ENCODE results near the gene BRIP1. TPM values are rescaled to one million over a fixed set of nuclear protein-coding genes. Genes with fewer than 3 reads are reported as not detected.

Gene BRIP1
- total and polyA plus RNA-seq, 2 experiments from 2014 or later, result 8.0 to 23.1 TPM

- Histone ChIP-seq H3K27me3 (ENCODE audit: insufficient read depth) (no peaks in the 10 kb centered on the region), H3K4me3 (no peak overlapping the region), H3K4me1 (ENCODE audit: insufficient read depth) (no peaks in the 10 kb centered on the region), H3K9me2 (ENCODE audit: insufficient read depth) (no peaks in the 10 kb centered on the region), H3K36me3 (ENCODE audit: insufficient read depth) (no peaks in the 10 kb centered on the region), H3F3A (replicated peaks; ENCODE audit: low read depth) (no peaks in the 10 kb centered on the region), H3K27ac (ENCODE audit: low read depth) (no peak overlapping the region), H4K20me1 (replicated peaks; ENCODE audit: insufficient read depth) (no peaks in the 10 kb centered on the region; the same call in 1 of the 2 replicates), H3K4me2 (no peak overlapping the region), H2AFZ (no peak overlapping the region), H3K79me2 (replicated peaks; ENCODE audit: insufficient read depth) (no peaks in the 10 kb centered on the region)
- no peaks in the 10 kb centered on the region; the same call in 2 of the 3 replicates for H3K36me3 Mint-ChIP-seq (ENCODE audit: low read depth)
- no peaks in the 10 kb centered on the region for H3K27me3 Mint-ChIP-seq (ENCODE audit: insufficient read depth, low read depth, poor library complexity)
- no peak overlapping the region for H3K27ac Mint-ChIP-seq
- TF ChIP-seq NANOG (IDR thresholded peaks at IDR 0.05; ENCODE audit: borderline replicate concordance) (no peak), CTCF (conservative IDR thresholded peaks at IDR 0.05; ENCODE audit: low read depth in 2 of 2) (no peak), ETS1 (IDR thresholded peaks at IDR 0.05) (no peak), JUNB (IDR thresholded peaks at IDR 0.05; ENCODE audit: unreplicated experiment) (no peak), ZNF331 (CRISPR knock-in tag; IDR thresholded peaks at IDR 0.05; ENCODE audit: low read depth) (no peak), ZNF114 (CRISPR knock-in tag; IDR thresholded peaks at IDR 0.05) (no peak)
- no peak for DNase-seq (ENCODE audit: low spot score)
- ATAC-seq, result no peak
- no peak overlapping the region for H3K4me3 Mint-ChIP-seq
- H3K9me3 Mint-ChIP-seq, result no peaks in the 10 kb centered on the region
- no peaks in the 10 kb centered on the region for H3K4me1 Mint-ChIP-seq
Measured at GRCh38 chr17:61836266-61837174, 26.8 kb downstream of the BRIP1 start.

- Mint-ChIP-seq H3K9me3 (no peaks in the 10 kb centered on the region), H3K27me3 (ENCODE audit: insufficient read depth, low read depth, poor library complexity) (no peaks in the 10 kb centered on the region), H3K4me3 (no peak overlapping the region), H3K4me1 (no peaks in the 10 kb centered on the region), H3K27ac (no peak overlapping the region), H3K36me3 (ENCODE audit: low read depth) (no peaks in the 10 kb centered on the region)
- ATAC-seq (no peak), DNase-seq (ENCODE audit: low spot score) (no peak)
- Histone ChIP-seq H2AFZ (no peak overlapping the region), H4K20me1 (replicated peaks; ENCODE audit: insufficient read depth) (no peaks in the 10 kb centered on the region; the same call in 1 of the 2 replicates), H3K4me2 (no peak overlapping the region), H3K9me2 (ENCODE audit: insufficient read depth) (no peaks in the 10 kb centered on the region), H3K27me3 (ENCODE audit: insufficient read depth) (no peaks in the 10 kb centered on the region), H3K27ac (ENCODE audit: low read depth) (no peak overlapping the region), H3K4me1 (ENCODE audit: insufficient read depth) (no peaks in the 10 kb centered on the region), H3K36me3 (ENCODE audit: insufficient read depth) (no peaks in the 10 kb centered on the region), H3K4me3 (no peak overlapping the region), H3F3A (replicated peaks; ENCODE audit: low read depth) (no peaks in the 10 kb centered on the region), H3K79me2 (replicated peaks; ENCODE audit: insufficient read depth) (no peaks in the 10 kb centered on the region)
- TF ChIP-seq ZNF114 (CRISPR knock-in tag; IDR thresholded peaks at IDR 0.05), result no peak
- no peak for TF ChIP-seq CTCF (conservative IDR thresholded peaks at IDR 0.05; ENCODE audit: low read depth in 2 of 2)
- TF ChIP-seq POLR2AphosphoS5 (IDR thresholded peaks at IDR 0.05; ENCODE audit: low read depth), result no peak
- no peak for TF ChIP-seq ETS1 (IDR thresholded peaks at IDR 0.05)
- TF ChIP-seq EZH2phosphoT487 (IDR thresholded peaks at IDR 0.05; ENCODE audit: unreplicated experiment), result no peak
- TF ChIP-seq ZNF331 (CRISPR knock-in tag; IDR thresholded peaks at IDR 0.05; ENCODE audit: low read depth), result no peak
- no peak for TF ChIP-seq EZH2 (IDR thresholded peaks at IDR 0.05; ENCODE audit: low read depth, unreplicated experiment)
Measured at GRCh38 chr17:61835606-61836005, 27.7 kb downstream of the BRIP1 start.

Data from GM23338 (cell line).